GM12891 (cell line): ENCODE data around the gene DLK1.

Experiments
- PAX5 ChIP-seq: IDR thresholded peaks from 2 replicates; pipeline ENCODE4 v1.6.1; 2011; ENCODE audit warnings: low read length, moderate library complexity, mild to moderate bottlenecking; ENCODE audit not compliant: insufficient read depth, severe bottlenecking
- POLR2A ChIP-seq: IDR thresholded peaks from 2 replicates; pipeline ENCODE4 v1.6.1; 2011; ENCODE audit warnings: low read depth, low read length, control low read depth
- POLR2AphosphoS5 ChIP-seq: IDR thresholded peaks from 2 replicates; pipeline ENCODE4 v1.6.1; 2011; ENCODE audit warnings: low read depth, low read length, control low read depth
- POU2F2 ChIP-seq: IDR thresholded peaks from 2 replicates; pipeline ENCODE4 v1.6.1; 2011; ENCODE audit warnings: low read depth, mild to moderate bottlenecking, control low read depth, low read length, moderate library complexity
- SPI1 ChIP-seq: IDR thresholded peaks from 2 replicates; pipeline ENCODE4 v1.6.1; 2011; ENCODE audit warnings: low read depth, low read length, control low read depth
- TAF1 ChIP-seq: IDR thresholded peaks from 2 replicates; pipeline ENCODE4 v1.6.1; 2011; ENCODE audit warnings: low read depth, low read length, control low read depth

DNA sequence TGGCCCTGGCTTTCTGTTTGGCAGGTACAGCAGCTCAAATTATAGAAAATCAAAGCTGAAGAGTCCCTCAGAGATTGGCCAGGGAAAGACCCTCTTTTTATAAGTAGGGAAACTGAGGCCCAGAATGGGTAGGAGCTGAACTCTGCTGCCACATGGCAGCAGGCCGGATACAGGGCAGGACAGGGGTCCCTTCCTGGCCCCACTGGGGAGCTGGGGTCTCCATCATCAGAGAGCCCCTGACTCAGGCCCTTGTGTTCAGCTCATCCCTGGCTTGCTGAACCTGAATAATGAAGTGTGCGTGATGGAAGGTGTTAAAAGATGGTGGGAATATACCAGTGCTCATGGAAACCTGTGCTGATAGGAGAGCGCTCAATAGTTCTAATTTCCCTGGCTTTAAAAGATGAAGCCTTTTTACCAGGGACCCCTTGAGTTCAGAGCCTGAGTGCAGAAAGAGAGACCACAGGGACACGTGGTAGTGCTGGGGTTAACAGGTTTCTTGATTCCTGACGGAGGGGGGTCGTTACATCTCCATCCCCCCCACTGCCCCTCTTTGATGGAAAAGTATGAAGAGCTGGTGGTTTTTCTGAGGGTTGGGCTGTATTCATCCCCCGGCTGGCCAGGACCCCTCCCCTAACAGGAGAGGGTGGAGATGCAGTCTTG lies 4.4 kb downstream of the DLK1 start:
- TF ChIP-seq POLR2A (no peak), TAF1 (no peak), POLR2AphosphoS5 (no peak), POU2F2 (no peak), PAX5 (no peak), SPI1 (no peak)
